ENCODE results near the gene CLCN6.
"Not testable (repeated sequence)": the region's sequence is repeated elsewhere in the genome, so short reads cannot be mapped to it uniquely, and the experiment has no call there.

CLCN6 gene

GRCh38 chr1:11796036-11796828 lies 9.8 kb upstream of the CLCN6 start:
- no peak for DNase-seq

GRCh38 chr1:11797525-11798216 lies 8.3 kb upstream of the CLCN6 start:
- no peak for DNase-seq

- no peak for DNase-seq
Measured at GRCh38 chr1:11799099-11799498, 6.9 kb upstream of the CLCN6 start.

- DNase-seq, result no peak
Measured at GRCh38 chr1:11799896-11800295, 6.1 kb upstream of the CLCN6 start.

GRCh38 chr1:11800391-11800755 lies 5.6 kb upstream of the CLCN6 start:
- no peak for DNase-seq

- DNase-seq, result no peak
Measured at GRCh38 chr1:11800756-11801433, 5.1 kb upstream of the CLCN6 start.

GRCh38 chr1:11802616-11802972 lies 3.4 kb upstream of the CLCN6 start:
- DNase-seq, result no peak

- peak; percentile 79 for DNase-seq
Measured at GRCh38 chr1:11802973-11803885, 2.8 kb upstream of the CLCN6 start.

- DNase-seq, result not testable (repeated sequence)
Measured at GRCh38 chr1:11803924-11804665, 1.9 kb upstream of the CLCN6 start.

GRCh38 chr1:11804666-11805421 lies 1.1 kb upstream of the CLCN6 start:
- DNase-seq, result peak; percentile 50

- no peak for DNase-seq
Measured at GRCh38 chr1:11806307-11806936, 431 bp downstream of the CLCN6 start.

- no peak for DNase-seq
Measured at GRCh38 chr1:11807133-11807532, 1.1 kb downstream of the CLCN6 start.

- no peak for DNase-seq
Measured at GRCh38 chr1:11813021-11813420, 7.0 kb downstream of the CLCN6 start.

GRCh38 chr1:11817192-11817591 lies 11.2 kb downstream of the CLCN6 start:
- no peak for DNase-seq

GRCh38 chr1:11822091-11822490 lies 16.1 kb downstream of the CLCN6 start:
- no peak for DNase-seq

- no peak for DNase-seq
Measured at GRCh38 chr1:11823366-11824137, 17.6 kb downstream of the CLCN6 start.

GRCh38 chr1:11825131-11825530 lies 19.1 kb downstream of the CLCN6 start:
- no peak for DNase-seq

- DNase-seq, result no peak
Measured at GRCh38 chr1:11826946-11827345, 21.0 kb downstream of the CLCN6 start.

GRCh38 chr1:11828511-11828910 lies 22.5 kb downstream of the CLCN6 start:
- no peak for DNase-seq
